ENCODE measurements around the gene RUNX2.

RUNX2 gene

GRCh38 chr6:45595010-45595851, 267.1 kb downstream of the RUNX2 start:
- no peak for DNase-seq

GRCh38 chr6:45597424-45597823, 269.3 kb downstream of the RUNX2 start:
- no peak for DNase-seq

- no peak for DNase-seq
Observed at GRCh38 chr6:45599053-45599452, 270.9 kb downstream of the RUNX2 start.

GRCh38 chr6:45605971-45606370, 277.8 kb downstream of the RUNX2 start:
- no peak for DNase-seq

- DNase-seq = no peak
Observed at GRCh38 chr6:45606831-45607400, 278.8 kb downstream of the RUNX2 start.

- DNase-seq = no peak
Observed at GRCh38 chr6:45607798-45608197, 279.7 kb downstream of the RUNX2 start.

GRCh38 chr6:45608252-45608913, 280.3 kb downstream of the RUNX2 start:
- no peak for DNase-seq

GRCh38 chr6:45609141-45609638, 281.1 kb downstream of the RUNX2 start:
- no peak for DNase-seq

GRCh38 chr6:45610374-45610773, 282.2 kb downstream of the RUNX2 start:
- DNase-seq = no peak

- DNase-seq = no peak
Observed at GRCh38 chr6:45610832-45611231, 282.7 kb downstream of the RUNX2 start.

- no peak for DNase-seq
Observed at GRCh38 chr6:45611491-45611890, 283.4 kb downstream of the RUNX2 start.

GRCh38 chr6:45613656-45614055, 285.5 kb downstream of the RUNX2 start:
- no peak for DNase-seq

- DNase-seq = no peak
Observed at GRCh38 chr6:45614488-45615285, 286.6 kb downstream of the RUNX2 start.

GRCh38 chr6:45616209-45616608, 288.1 kb downstream of the RUNX2 start:
- no peak for DNase-seq

- no peak for DNase-seq
Observed at GRCh38 chr6:45617441-45617840, 289.3 kb downstream of the RUNX2 start.

GRCh38 chr6:45618259-45618658, 290.1 kb downstream of the RUNX2 start:
- DNase-seq = no peak

GRCh38 chr6:45619211-45619760, 291.2 kb downstream of the RUNX2 start:
- no peak for DNase-seq

- DNase-seq = no peak
Observed at GRCh38 chr6:45619994-45620471, 291.9 kb downstream of the RUNX2 start.

GRCh38 chr6:45624228-45624627, 296.1 kb downstream of the RUNX2 start:
- DNase-seq = no peak

GRCh38 chr6:45625191-45625664, 297.1 kb downstream of the RUNX2 start:
- no peak for DNase-seq

- DNase-seq = no peak
Observed at GRCh38 chr6:45626087-45626891, 298.2 kb downstream of the RUNX2 start.

- DNase-seq = no peak
Observed at GRCh38 chr6:45630314-45630713, 302.2 kb downstream of the RUNX2 start.
